PC-9 (cell line): ENCODE results near the gene AP1S2. TPM values are rescaled to one million over a fixed set of nuclear protein-coding genes. Genes with fewer than 3 reads are reported as not detected.

Experiments used
- BruUV-seq: library from RNA; stranded (reverse); fragments of 400-500 nt; replicated peaks from 2 replicates; lab custom pipeline; 2021; lab: Mats Ljungman, UMichigan
- CTCF ChIA-PET: fragments of 300-600 bp; sonication (Branson Sonifier 250); formaldehyde crosslinking; loops from one replicate; lab custom pipeline; 2022; ENCODE audit warnings: antibody characterized with exemption; lab: Charles Lee
- POLR2A ChIA-PET: fragments of 300-600 bp; sonication (Branson Sonifier 250); formaldehyde crosslinking; loops from one replicate; lab custom pipeline; 2022; ENCODE audit warnings: antibody characterized with exemption; ENCODE audit not compliant: unreplicated experiment; lab: Charles Lee
- DNase-seq, 2 experiments: peaks; one replicate each; pipeline versions ENCODE4 v3.0.0 to v3.0.0-alpha.2; 2015 to 2022; ENCODE audit warnings: mixed read lengths in 1 of 2
- H2AFZ ChIP-seq: fragments of 200-600 bp; sonication (generic); 2 replicates; pipeline ENCODE4 v1.8.1; 2017; ENCODE audit warnings: antibody characterized with exemption
- H3F3A ChIP-seq: fragments of 200-600 bp; sonication (generic); 2 replicates; pipeline ENCODE4 v1.8.1; 2017; ENCODE audit warnings: antibody characterized with exemption, mild to moderate bottlenecking, low read depth; ENCODE audit not compliant: insufficient read depth
- H3K27ac ChIP-seq: fragments of 200-600 bp; sonication (generic); 2 replicates; pipeline ENCODE4 v1.6.1; 2016; ENCODE audit warnings: mixed run types
- H3K27me3 ChIP-seq: fragments of 200-600 bp; sonication (generic); 2 replicates; pipeline ENCODE4 v1.6.1; 2016; ENCODE audit warnings: low read depth, mixed run types; ENCODE audit not compliant: insufficient read depth
- H3K36me3 ChIP-seq: fragments of 200-600 bp; sonication (generic); 2 replicates; pipeline ENCODE4 v1.6.1; 2016; ENCODE audit warnings: low read depth, mixed run types
- H3K4me1 ChIP-seq: fragments of 200-600 bp; sonication (generic); replicated peaks from 2 replicates; pipeline ENCODE4 v1.6.1; 2016; ENCODE audit warnings: mixed run types; ENCODE audit not compliant: insufficient read depth
- H3K4me2 ChIP-seq: fragments of 200-600 bp; sonication (generic); 2 replicates; pipeline ENCODE4 v1.6.1; 2017; ENCODE audit warnings: mixed run types
- H3K4me3 ChIP-seq: fragments of 200-600 bp; sonication (generic); 2 replicates; pipeline ENCODE4 v1.6.1; 2016; ENCODE audit warnings: mixed run types
- H3K79me2 ChIP-seq: fragments of 200-600 bp; sonication (generic); 2 replicates; pipeline ENCODE4 v1.6.1; 2017; ENCODE audit warnings: low read depth, mixed run types
- H3K9me2 ChIP-seq: fragments of 200-600 bp; sonication (generic); 2 replicates; pipeline ENCODE4 v1.8.1; 2017; ENCODE audit warnings: mild to moderate bottlenecking; ENCODE audit not compliant: insufficient read depth
- H3K9me3 ChIP-seq: fragments of 200-600 bp; sonication (generic); 2 replicates; pipeline ENCODE4 v1.8.1; 2016; ENCODE audit warnings: low read depth; ENCODE audit not compliant: insufficient read depth
- H4K20me1 ChIP-seq: fragments of 200-600 bp; sonication (generic); 2 replicates; pipeline ENCODE4 v1.8.1; 2017; ENCODE audit not compliant: insufficient read depth
- CTCF ChIP-seq: fragments of 200-600 bp; sonication (generic); conservative IDR thresholded peaks from 2 replicates; pipeline ENCODE4 v1.6.1; 2017; ENCODE audit warnings: mixed run types, antibody characterized with exemption, mild to moderate bottlenecking, moderate library complexity
- EZH2 ChIP-seq: fragments of 200-600 bp; sonication (generic); IDR thresholded peaks from 2 replicates; pipeline ENCODE4 v1.8.0; 2017; ENCODE audit warnings: antibody characterized with exemption, low read depth
- intact Hi-C: fragments of 100-400 bp; cut with micrococcal nuclease; formaldehyde crosslinking; loops from one replicate; pipeline ENCODE4 v1.10.0; 2022; ENCODE audit not compliant: unreplicated experiment
- total RNA-seq: library from RNA; stranded (reverse); gene quantifications from 2 replicates; pipeline ENCODE4 v1.2.3, GENCODE V29; 2021

Gene AP1S2
- total RNA-seq, 1 experiment from 2014 or later = 14.2 TPM

- Histone ChIP-seq H4K20me1 (no peaks in the 10 kb centered on the region), H3K4me1 (no peaks in the 10 kb centered on the region), H3K4me2 (no peak overlapping the region), H3K9me3 (no peaks in the 10 kb centered on the region), H3K27me3 (no peaks in the 10 kb centered on the region), H3K27ac (no peak overlapping the region), H3K79me2 (no peaks in the 10 kb centered on the region), H3K36me3 (no peaks in the 10 kb centered on the region), H3K4me3 (no peak overlapping the region), H3K9me2 (no peaks in the 10 kb centered on the region), H2AFZ (no peak overlapping the region), H3F3A (peaks cover 2% of the 10 kb centered on the region; the same call in 1 of the 2 replicates)
- no peak for DNase-seq
- ChIA-PET CTCF (interaction anchor here (0.7 kb wide), 1 partner anchor 230 kb away, joined by 4 read pairs; no protein-coding TSS in a partner anchor), POLR2A (no interaction called here)
- intact Hi-C loops = no loop called here
- no TSS peak for BruUV-seq
- TF ChIP-seq CTCF (no peak), EZH2 (no peak)
Measured at GRCh38 chrX:15797707-15798106, 56.9 kb downstream of the AP1S2 start.

DNA sequence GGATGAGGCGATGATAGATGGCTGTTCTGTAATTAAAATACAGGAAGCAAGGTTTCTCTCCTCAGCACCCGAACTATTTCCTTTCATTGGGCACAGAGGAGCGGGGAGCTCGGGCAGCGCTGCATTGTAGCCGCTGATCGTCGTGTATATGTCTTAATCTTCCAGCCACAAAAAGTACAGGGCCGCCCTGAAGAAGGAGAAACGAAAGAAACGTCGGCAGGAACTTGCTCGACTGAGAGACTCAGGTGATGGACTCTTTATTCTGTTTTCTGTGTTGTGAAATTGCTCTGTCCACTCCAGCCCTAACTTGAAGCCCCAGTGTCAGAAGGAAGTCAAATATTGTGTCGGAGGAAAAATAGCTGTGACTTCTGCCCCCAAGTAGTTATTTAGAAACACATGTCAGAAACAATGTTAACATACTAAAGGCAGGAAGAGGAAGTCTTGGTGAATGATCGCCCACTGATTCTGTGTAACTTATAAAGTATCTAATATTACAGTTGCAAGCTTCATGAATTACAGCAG, 63.8 kb downstream of the AP1S2 start:
- peak in 1 of 2 experiments; percentile 1 for DNase-seq
- Histone ChIP-seq H3K36me3 (no peaks in the 10 kb centered on the region), H4K20me1 (no peaks in the 10 kb centered on the region), H3K4me2 (peak overlapping the region; percentile 84), H3K9me2 (no peaks in the 10 kb centered on the region), H3K9me3 (no peaks in the 10 kb centered on the region), H3K27ac (peak overlapping the region; percentile 55), H3K4me3 (peak overlapping the region; percentile 83), H3F3A (peaks cover 14% of the 10 kb centered on the region; the same call in 1 of the 2 replicates), H3K27me3 (no peaks in the 10 kb centered on the region), H3K79me2 (0 out of 2 replicates have a peak, but pooled peaks cover 7% of the 10 kb centered on the region), H2AFZ (peak overlapping the region; percentile 94), H3K4me1 (peaks cover 8% of the 10 kb centered on the region; the same call in 1 of the 2 replicates)
- TSS peak; percentile 32 for BruUV-seq
- intact Hi-C loops = loop anchor here (5.0 kb wide), 1 partner anchor 54 kb away; the partner anchor contains the start of gene CA5B
- ChIA-PET POLR2A (interaction anchor here (0.9 kb wide), 1 partner anchor 20 kb away, joined by 3 read pairs; no protein-coding TSS in a partner anchor), CTCF (no interaction called here)
- TF ChIP-seq CTCF = no peak

DNA sequence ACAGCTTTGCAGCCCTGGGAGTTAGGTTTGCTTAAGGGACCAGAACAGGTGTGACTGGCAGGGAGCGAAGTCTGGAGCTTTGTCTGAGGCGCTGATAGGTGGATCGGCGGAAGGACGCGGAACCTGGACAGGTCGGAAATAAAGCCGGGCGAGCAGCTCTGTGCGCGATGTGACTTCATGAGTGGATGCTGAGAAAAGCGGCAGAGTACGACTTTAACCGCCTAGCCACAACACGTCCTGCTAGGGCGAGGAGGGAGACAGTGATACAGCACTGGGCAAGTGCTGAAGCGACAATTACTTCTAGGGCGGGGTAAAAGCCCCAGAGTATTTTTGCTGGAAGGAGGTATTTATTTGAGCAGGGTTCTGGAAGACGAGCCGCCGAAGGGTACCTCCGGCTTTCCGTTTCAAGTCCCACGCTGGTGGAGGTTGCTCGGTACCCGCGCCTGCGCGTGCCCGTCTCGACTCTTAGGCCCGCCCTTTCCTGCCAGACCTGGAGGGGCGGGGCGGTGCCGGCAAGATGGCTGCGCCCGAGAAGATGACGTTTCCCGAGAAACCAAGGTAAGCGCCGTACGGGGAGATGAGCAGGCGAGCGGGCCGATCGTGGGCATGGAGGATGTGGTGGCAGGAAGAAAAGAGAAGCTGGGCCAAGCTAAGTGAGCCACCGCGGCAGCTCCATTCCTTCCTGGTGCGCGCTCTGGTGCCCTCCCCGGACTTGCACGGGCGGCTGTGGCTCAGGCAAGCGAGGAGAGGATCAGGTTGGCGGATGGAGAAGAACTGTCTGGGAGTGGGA, 64.4 kb downstream of the AP1S2 start, which contains the start of gene ZRSR2:
Gene ZRSR2, plus strand, starts transcription at position 506 of the 790 bp plus-strand sequence. Its CDS starts 12 bp downstream, at position 518.
- H3K79me2 ChIP-seq = 0 out of 2 replicates have a peak, but pooled peaks cover 7% of the 10 kb centered on the region
- peaks cover 8% of the 10 kb centered on the region; the same call in 1 of the 2 replicates for H3K4me1 ChIP-seq
- H3F3A ChIP-seq = peaks cover 14% of the 10 kb centered on the region; the same call in 1 of the 2 replicates
- ChIA-PET POLR2A (interaction anchor here (0.5 to 0.9 kb wide), 3 partner anchors 19 to 1732 kb away, joined by 3 to 6 read pairs (median 4); partner anchors contain the start of gene FANCB), CTCF (no interaction called here)
- H4K20me1 ChIP-seq = no peaks in the 10 kb centered on the region
- peak within 1 kb of the TSS; percentile 55 for H3K27ac ChIP-seq
- H3K9me3 ChIP-seq = no peaks in the 10 kb centered on the region
- H3K4me3 ChIP-seq = peak within 1 kb of the TSS; percentile 83
- no peaks in the 10 kb centered on the region for H3K27me3 ChIP-seq
- DNase-seq = peak; percentile 72 to 80
- H2AFZ ChIP-seq = peak within 1 kb of the TSS; percentile 94
- H3K36me3 ChIP-seq = no peaks in the 10 kb centered on the region
- peak within 1 kb of the TSS; percentile 84 for H3K4me2 ChIP-seq
- TF ChIP-seq CTCF (no peak), EZH2 (no peak)
- intact Hi-C loops = loop anchor here (5.0 kb wide), 1 partner anchor 53 kb away; the partner anchor contains the start of gene CA5B
- no peaks in the 10 kb centered on the region for H3K9me2 ChIP-seq
- BruUV-seq = TSS peak; percentile 70
